BLaER1 (cell line): ENCODE data around the gene PALM.
A peak's percentile ranks its signal among the peaks of the same experiment; 100 is the strongest.

ENCODE experiments used
- H3K27ac ChIP-seq: shearing (Covaris generic); formaldehyde crosslinking; 2 replicates; pipeline ENCODE4 v1.8.1; 2022
- H3K27me3 ChIP-seq: shearing (Covaris generic); formaldehyde crosslinking; 2 replicates; pipeline ENCODE4 v1.8.1; 2022
- H3K36me3 ChIP-seq: shearing (Covaris generic); formaldehyde crosslinking; 2 replicates; pipeline ENCODE4 v1.8.1; 2022
- H3K4me1 ChIP-seq: shearing (Covaris generic); formaldehyde crosslinking; 2 replicates; pipeline ENCODE4 v1.8.1; 2022
- H3K4me2 ChIP-seq: shearing (Covaris generic); formaldehyde crosslinking; 2 replicates; pipeline ENCODE4 v1.8.1; 2022
- H3K4me3 ChIP-seq: shearing (Covaris generic); formaldehyde crosslinking; 2 replicates; pipeline ENCODE4 v1.8.1; 2022
- H3K9ac ChIP-seq: shearing (Covaris generic); formaldehyde crosslinking; 2 replicates; pipeline ENCODE4 v1.8.1; 2022
- H3K9me3 ChIP-seq: shearing (Covaris generic); formaldehyde crosslinking; 2 replicates; pipeline ENCODE4 v1.8.1; 2022
- H4K20me1 ChIP-seq: shearing (Covaris generic); formaldehyde crosslinking; 2 replicates; pipeline ENCODE4 v1.8.1; 2022
- Cebpa-rat ChIP-seq: shearing (Covaris generic); IDR thresholded peaks from 2 replicates; pipeline ENCODE4 v1.8.1; 2022

PALM gene

DNA sequence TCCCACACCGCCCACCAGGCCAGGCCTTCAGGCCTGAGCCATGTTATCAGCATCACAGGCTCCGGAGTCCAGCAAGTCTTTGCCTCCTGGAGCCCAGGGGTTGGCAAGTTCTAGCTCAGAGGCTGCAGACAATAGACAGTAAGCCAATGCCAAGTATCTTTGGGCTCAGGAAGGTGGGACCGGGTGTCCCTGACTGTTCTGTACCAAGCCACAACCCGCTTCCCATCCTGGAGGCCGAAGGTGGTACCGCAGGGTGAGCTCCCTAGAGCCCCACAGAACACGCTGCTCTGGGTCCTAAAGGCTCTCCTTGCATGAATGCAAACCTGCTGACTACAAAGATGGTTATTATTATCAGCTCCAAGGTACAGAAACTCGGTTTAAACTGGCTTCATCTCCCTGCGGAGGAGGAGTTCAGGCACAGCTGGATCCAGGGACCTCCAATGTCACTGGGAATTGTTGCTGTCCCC is 38.1 kb upstream of the PALM start:
- no peak overlapping the region for H3K27ac ChIP-seq
- H3K36me3 ChIP-seq: no peaks in the 10 kb centered on the region

DNA sequence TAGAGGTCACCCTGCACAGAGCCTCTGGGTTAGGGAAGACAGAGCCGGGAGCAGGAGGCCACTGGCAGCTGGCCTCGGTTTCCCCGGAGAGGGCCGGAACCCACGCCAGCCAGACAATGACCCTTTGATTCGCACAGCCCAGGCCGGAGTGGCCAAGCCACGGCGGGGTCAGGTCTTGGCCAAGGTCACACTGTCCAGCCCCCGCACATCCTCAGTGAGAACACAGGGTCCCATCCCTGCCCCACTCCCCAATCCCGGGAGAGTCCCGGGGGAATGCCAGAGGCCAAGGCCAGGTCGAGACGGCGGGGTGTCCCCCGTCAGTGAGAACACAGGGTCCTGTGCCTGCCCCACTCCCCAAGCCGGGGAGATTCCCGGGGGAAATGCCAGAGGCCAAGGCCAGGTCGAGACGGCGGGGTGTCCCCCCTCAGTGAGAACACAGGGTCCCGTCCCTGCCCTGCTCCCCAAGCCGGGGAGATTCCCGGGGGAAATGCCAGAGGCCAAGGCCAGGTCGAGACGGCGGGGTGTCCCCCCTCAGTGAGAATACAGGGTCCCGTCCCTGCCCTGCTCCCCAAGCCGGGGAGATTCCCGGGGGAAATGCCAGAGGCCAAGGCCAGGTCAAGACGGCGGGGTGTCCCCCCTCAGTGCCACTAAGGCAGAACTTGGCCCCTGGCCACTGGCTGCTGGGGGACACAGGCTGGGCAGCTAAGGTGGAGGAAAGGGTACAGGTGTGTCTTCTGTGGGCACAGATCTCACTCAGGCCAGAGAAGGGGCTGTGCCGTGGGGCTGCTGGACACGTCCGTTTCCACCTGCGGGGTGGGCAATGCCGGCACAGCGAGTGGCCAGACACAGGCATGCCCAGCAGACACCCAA is 34.2 kb upstream of the PALM start:
- H3K27me3 ChIP-seq: peaks cover 56% of the 10 kb centered on the region
- no peak overlapping the region for H3K27ac ChIP-seq
- no peak overlapping the region for H3K9ac ChIP-seq
- peaks cover 33% of the 10 kb centered on the region for H4K20me1 ChIP-seq
- no peaks in the 10 kb centered on the region for H3K36me3 ChIP-seq
- no peak overlapping the region for H3K4me3 ChIP-seq
- peaks cover 30% of the 10 kb centered on the region for H3K4me1 ChIP-seq
- H3K4me2 ChIP-seq: no peak overlapping the region
- no peak for TF ChIP-seq Cebpa-rat
- no peaks in the 10 kb centered on the region for H3K9me3 ChIP-seq

More for the DNA sequence above, 38.1 kb upstream of the PALM start:
- Histone ChIP-seq H3K27me3 (peaks cover 19% of the 10 kb centered on the region), H3K4me1 (peaks cover 18% of the 10 kb centered on the region), H4K20me1 (peaks cover 9% of the 10 kb centered on the region; the same call in 1 of the 2 replicates), H3K4me2 (peak overlapping the region; percentile 32), H3K9ac (no peak overlapping the region), H3K4me3 (no peak overlapping the region), H3K9me3 (peaks cover 19% of the 10 kb centered on the region)
- no peak for TF ChIP-seq Cebpa-rat

DNA sequence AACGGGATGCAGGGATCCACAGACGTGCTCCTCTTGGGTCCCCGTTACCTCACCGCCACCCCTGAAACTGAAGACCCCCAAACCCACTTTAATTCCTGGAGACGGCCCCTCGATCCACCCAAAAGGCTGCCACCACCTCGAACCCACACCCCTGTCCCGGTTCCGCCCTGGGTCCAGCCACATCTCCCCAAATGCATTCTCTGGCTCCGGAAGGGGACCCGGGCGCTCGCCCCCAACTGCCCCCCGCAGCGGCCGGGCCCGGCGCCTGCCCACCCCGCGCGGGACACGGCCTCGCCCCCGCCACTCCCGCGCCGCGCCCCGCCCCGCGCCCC is 32.8 kb upstream of the PALM start:
- no peak overlapping the region for H3K9ac ChIP-seq
- H3K36me3 ChIP-seq: no peaks in the 10 kb centered on the region
- peaks cover 56% of the 10 kb centered on the region for H3K27me3 ChIP-seq
- H3K4me3 ChIP-seq: no peak overlapping the region
- no peak for TF ChIP-seq Cebpa-rat
- no peaks in the 10 kb centered on the region for H3K9me3 ChIP-seq
- H3K4me1 ChIP-seq: peaks cover 25% of the 10 kb centered on the region
- H3K4me2 ChIP-seq: no peak overlapping the region
- no peak overlapping the region for H3K27ac ChIP-seq
- H4K20me1 ChIP-seq: peaks cover 34% of the 10 kb centered on the region

DNA sequence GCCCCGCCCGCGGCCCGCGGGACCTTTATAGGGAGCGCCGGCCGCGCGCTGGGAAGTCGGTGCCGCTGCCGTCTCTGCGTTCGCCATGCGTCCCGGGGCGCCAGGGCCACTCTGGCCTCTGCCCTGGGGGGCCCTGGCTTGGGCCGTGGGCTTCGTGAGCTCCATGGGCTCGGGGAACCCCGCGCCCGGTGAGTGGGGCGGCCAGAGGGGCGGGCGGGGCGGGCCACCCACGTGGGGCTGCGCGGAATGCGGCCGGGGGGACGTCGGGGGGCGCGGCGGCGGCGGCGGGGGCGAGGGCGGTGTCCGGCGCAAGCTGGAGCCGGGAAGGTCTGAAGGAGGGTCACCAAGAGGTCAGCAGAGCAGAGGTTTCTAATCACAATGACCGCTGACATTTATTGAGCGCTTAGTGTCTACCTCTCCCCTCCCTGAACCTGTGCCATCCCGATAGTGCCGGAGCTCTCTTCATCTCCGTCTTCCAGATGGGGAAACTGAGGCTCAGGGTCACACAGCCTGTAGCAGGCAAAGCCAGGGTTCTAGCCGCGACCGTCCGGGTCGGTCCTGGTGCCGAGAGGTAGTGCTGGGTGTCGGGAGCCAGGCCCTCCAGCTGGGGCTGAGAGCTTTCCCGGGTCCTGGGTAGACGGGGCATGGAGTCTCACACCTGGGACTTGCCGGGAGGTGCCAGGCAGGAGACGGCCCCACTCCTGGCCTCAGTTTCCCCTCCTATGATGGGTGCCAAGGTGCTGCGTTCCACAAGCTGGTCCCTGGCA is 32.2 kb upstream of the PALM start, which contains the start of gene FSTL3:
Gene FSTL3, plus strand, starts transcription at position 54 of the 767 bp plus-strand sequence. Its CDS starts 32 bp downstream, at position 86.
- no peak within 1 kb of the TSS for H3K4me3 ChIP-seq
- H3K27me3 ChIP-seq: peaks cover 56% of the 10 kb centered on the region
- no peak for TF ChIP-seq Cebpa-rat
- 0 out of 2 replicates have a peak within 1 kb of the TSS, but pooled peaks have one; percentile 17 for H3K4me2 ChIP-seq
- H3K4me1 ChIP-seq: peaks cover 29% of the 10 kb centered on the region
- H3K36me3 ChIP-seq: no peaks in the 10 kb centered on the region
- H4K20me1 ChIP-seq: peaks cover 34% of the 10 kb centered on the region
- H3K9ac ChIP-seq: no peak within 1 kb of the TSS
- no peaks in the 10 kb centered on the region for H3K9me3 ChIP-seq
- H3K27ac ChIP-seq: no peak within 1 kb of the TSS

DNA sequence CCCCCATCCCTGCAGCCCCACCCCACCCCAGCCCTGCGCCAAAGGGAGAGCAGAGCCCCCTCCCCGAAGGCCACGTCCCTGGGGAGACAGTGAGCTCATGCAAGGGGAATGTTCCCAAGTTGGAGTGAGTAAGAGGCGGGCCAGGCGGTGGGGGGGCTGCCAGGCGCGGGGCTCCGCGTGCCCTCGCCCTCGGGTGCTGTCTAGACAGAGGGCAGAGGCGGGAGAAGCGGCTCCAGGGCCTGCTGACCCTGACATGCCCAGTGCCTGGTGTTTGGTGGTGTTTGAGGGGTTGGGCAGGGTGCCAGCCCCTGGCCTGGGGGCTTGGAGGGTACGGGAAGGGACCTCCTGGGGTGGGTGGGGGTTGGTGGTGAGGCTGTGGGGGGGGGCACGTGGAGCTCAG is 31.5 kb upstream of the PALM start:
- no peak overlapping the region for H3K9ac ChIP-seq
- H3K4me1 ChIP-seq: peaks cover 33% of the 10 kb centered on the region
- no peak overlapping the region for H3K27ac ChIP-seq
- no peaks in the 10 kb centered on the region for H3K9me3 ChIP-seq
- H3K27me3 ChIP-seq: peaks cover 56% of the 10 kb centered on the region
- H3K4me2 ChIP-seq: no peak overlapping the region
- no peak overlapping the region for H3K4me3 ChIP-seq
- H3K36me3 ChIP-seq: no peaks in the 10 kb centered on the region
- no peak for TF ChIP-seq Cebpa-rat
- peaks cover 34% of the 10 kb centered on the region for H4K20me1 ChIP-seq

DNA sequence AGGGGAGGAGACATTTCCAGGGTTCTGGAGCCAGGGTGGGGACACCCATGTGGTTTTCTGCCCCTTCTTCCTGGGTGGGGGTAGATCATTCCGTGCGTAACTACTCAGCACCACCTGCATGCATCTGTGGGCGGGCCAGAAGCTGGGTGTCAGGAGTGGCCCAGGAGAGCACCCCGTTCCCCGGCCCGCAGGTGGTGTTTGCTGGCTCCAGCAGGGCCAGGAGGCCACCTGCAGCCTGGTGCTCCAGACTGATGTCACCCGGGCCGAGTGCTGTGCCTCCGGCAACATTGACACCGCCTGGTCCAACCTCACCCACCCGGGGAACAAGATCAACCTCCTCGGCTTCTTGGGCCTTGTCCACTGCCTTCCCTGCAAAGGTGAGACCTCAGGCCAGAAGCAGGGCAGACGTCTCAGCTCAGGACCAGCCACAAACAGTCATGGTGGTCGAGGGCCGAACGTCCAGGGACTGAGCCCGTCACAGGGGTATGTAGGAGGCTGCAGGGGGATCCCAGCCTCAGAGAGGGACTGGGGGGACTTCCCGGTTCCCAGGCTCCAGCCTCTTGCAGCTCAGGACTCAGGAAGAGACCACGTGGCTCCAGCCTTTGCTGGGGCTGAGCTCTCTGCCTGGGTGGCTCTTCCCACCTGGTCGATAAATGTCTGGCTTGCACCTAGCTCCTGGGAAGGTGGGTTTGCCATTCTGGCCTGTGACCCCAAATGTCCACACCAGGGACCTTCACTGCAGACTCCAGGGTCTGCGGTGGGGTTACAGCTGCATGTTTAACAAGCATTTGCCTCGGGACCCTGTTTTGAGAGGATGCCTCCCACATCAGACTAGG is 30.9 kb upstream of the PALM start:
- H3K4me3 ChIP-seq: no peak overlapping the region
- no peaks in the 10 kb centered on the region for H3K9me3 ChIP-seq
- H3K36me3 ChIP-seq: no peaks in the 10 kb centered on the region
- H3K27me3 ChIP-seq: peaks cover 56% of the 10 kb centered on the region
- TF ChIP-seq Cebpa-rat: no peak
- peak overlapping the region; percentile 44 for H3K4me2 ChIP-seq
- peaks cover 34% of the 10 kb centered on the region for H4K20me1 ChIP-seq
- peaks cover 33% of the 10 kb centered on the region for H3K4me1 ChIP-seq
- H3K9ac ChIP-seq: no peak overlapping the region
- no peak overlapping the region for H3K27ac ChIP-seq

DNA sequence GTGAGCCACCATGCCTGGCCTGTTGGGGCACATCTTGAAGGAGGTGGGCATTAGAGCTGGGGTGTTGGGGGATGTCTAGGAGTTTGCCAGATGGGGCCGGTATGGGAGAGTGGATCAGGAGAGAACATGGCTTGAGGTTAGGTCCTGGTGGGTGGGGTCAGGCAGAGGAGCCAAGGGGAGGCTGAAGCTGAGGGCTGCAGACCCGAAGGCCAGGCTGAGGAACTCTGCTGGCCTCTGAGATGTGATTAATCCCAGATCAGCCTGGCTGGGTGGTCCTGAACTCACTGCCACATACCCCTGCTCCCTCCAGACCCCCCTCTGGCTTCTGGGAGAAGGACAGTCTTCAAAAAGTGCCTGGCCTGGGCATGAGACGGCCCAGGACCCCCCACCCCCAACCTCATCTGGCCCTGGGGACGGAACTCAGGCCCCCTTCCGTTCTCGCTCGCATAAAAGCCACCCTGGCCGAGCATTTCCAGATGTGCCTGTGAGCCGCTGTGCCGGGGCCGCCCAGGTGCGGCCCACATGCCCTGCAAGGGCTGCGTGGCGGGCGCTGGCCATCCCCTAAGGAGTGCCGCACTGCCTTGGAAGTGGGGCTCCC is 29.8 kb upstream of the PALM start:
- H3K4me3 ChIP-seq: peak overlapping the region; percentile 86
- no peaks in the 10 kb centered on the region for H3K36me3 ChIP-seq
- H4K20me1 ChIP-seq: peaks cover 34% of the 10 kb centered on the region
- H3K4me1 ChIP-seq: peaks cover 33% of the 10 kb centered on the region
- H3K9me3 ChIP-seq: no peaks in the 10 kb centered on the region
- H3K27me3 ChIP-seq: peaks cover 55% of the 10 kb centered on the region
- no peak for TF ChIP-seq Cebpa-rat
- no peak overlapping the region for H3K27ac ChIP-seq
- peak overlapping the region; percentile 90 for H3K9ac ChIP-seq
- H3K4me2 ChIP-seq: peak overlapping the region; percentile 97

DNA sequence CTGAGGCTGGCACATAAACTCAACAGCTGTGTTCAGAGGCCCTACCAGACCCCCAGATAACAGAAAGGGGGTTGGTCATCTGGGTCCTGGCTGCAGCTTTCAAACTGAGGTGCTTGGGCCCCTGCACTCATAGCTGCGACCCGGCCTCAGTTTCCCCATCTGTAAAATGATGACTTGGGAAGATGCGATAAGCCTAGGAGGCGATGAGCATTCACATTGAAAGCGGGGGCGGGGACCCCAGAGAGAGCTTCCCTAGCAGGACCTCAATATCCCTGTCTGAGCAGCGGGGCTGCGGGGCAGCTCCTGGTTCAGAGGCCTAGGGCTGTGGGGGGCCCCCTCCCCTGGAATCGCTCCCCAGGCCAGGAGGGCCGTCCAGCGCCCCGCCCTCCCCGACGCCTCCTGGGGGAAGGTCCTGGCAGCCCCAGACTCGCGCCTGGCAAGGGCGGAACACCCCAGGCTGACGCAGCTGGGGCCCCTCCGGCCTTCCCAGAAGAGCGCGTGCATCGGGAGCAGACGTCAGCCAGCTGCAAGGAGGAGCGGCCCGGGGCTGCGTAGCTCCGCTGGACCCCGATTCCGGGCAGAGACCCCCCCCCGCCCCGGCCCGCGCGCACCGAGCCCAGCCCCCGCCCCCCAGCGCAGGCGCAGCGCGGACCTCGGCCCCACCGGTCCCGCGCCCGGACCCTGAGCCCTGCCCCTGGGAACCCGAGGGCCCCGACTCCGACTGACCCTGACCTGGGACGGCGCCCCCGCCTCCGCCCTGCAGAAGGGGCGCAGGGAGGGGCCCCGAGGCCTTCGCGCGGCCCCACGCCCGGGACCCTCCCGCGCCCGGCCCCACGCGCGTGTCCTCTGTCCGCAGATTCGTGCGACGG is 29.1 kb upstream of the PALM start:
- no peak for TF ChIP-seq Cebpa-rat

More for the DNA sequence above, 29.1 kb upstream of the PALM start:
- H3K9ac ChIP-seq: peak overlapping the region; percentile 90
- H3K4me1 ChIP-seq: peaks cover 33% of the 10 kb centered on the region
- H3K27ac ChIP-seq: peak overlapping the region; percentile 95
- peaks cover 34% of the 10 kb centered on the region for H4K20me1 ChIP-seq
- H3K27me3 ChIP-seq: peaks cover 47% of the 10 kb centered on the region
- H3K4me3 ChIP-seq: peak overlapping the region; percentile 86
- no peaks in the 10 kb centered on the region for H3K9me3 ChIP-seq
- peak overlapping the region; percentile 97 for H3K4me2 ChIP-seq
- H3K36me3 ChIP-seq: no peaks in the 10 kb centered on the region
